Osteoblast (primary cell): ENCODE data around the gene TTC7B. TPM values are rescaled to one million over a fixed set of nuclear protein-coding genes. Genes with fewer than 3 reads are reported as not detected.
A peak's percentile ranks its signal among the peaks of the same experiment; 100 is the strongest.

ENCODE experiments used
- DNase-seq: peaks from one replicate; pipeline ENCODE4 v3.0.0; 2011; ENCODE audit warnings: low spot score, mixed read lengths; ENCODE audit not compliant: insufficient read length; ENCODE audit errors: missing footprints
- H2AFZ ChIP-seq: 2 replicates; pipeline ENCODE4 v1.6.0; 2011; ENCODE audit warnings: mild to moderate bottlenecking, low read length
- H3K27ac ChIP-seq: 2 replicates; pipeline ENCODE4 v1.5.1; 2011; ENCODE audit warnings: mild to moderate bottlenecking, low read depth, low read length, moderate library complexity
- H3K27me3 ChIP-seq: 2 replicates; pipeline ENCODE4 v1.6.0; 2012; ENCODE audit warnings: mild to moderate bottlenecking, control low read depth, inconsistent platforms, low read length, moderate library complexity; ENCODE audit not compliant: insufficient read depth
- H3K36me3 ChIP-seq: 2 replicates; pipeline ENCODE4 v1.5.1; 2011; ENCODE audit warnings: mild to moderate bottlenecking, low read length, control low read depth, moderate library complexity; ENCODE audit not compliant: insufficient read depth
- H3K4me1 ChIP-seq: 2 replicates; pipeline ENCODE4 v1.5.1; 2011; ENCODE audit warnings: mild to moderate bottlenecking, low read length, control low read depth, moderate library complexity; ENCODE audit not compliant: insufficient read depth
- H3K4me2 ChIP-seq: 2 replicates; pipeline ENCODE4 v1.6.0; 2011; ENCODE audit warnings: mild to moderate bottlenecking, low read length; ENCODE audit not compliant: insufficient read depth
- H3K4me3 ChIP-seq: fragments of 200-600 bp; sonication (generic); 3 replicates; pipeline ENCODE4 v1.5.1; 2012; ENCODE audit warnings: mild to moderate bottlenecking, low read length, inconsistent platforms; ENCODE audit not compliant: insufficient read depth
- H3K79me2 ChIP-seq: 2 replicates; pipeline ENCODE4 v1.6.0; 2012; ENCODE audit warnings: mild to moderate bottlenecking, low read length, control low read depth, inconsistent platforms; ENCODE audit not compliant: insufficient read depth
- H3K9me3 ChIP-seq: 2 replicates; pipeline ENCODE4 v1.5.1; 2011; ENCODE audit warnings: low read depth, low read length, control low read depth
- H4K20me1 ChIP-seq: 2 replicates; pipeline ENCODE4 v1.6.0; 2012; ENCODE audit warnings: mild to moderate bottlenecking, low read length, control low read depth; ENCODE audit not compliant: insufficient read depth
- CTCF ChIP-seq: IDR thresholded peaks from 2 replicates; pipeline ENCODE4 v1.5.1; 2011; ENCODE audit warnings: mild to moderate bottlenecking, low read depth, low read length, moderate library complexity; ENCODE audit errors: extremely low read depth
- total RNA-seq: library from RNA; depleted of rRNA; stranded (reverse); fragments of >200 nt; gene quantifications from 2 replicates; pipeline ENCODE4 v1.2.3, GENCODE V29; 2012

The TTC7B gene
- total RNA-seq, 1 donor, result 14.5 TPM

- no peak for DNase-seq
- TF ChIP-seq CTCF, result no peak
- no peaks in the 10 kb centered on the region for H3K4me1 ChIP-seq
- no peak overlapping the region for H2AFZ ChIP-seq
- no peaks in the 10 kb centered on the region for H4K20me1 ChIP-seq
- H3K4me2 ChIP-seq, result no peak overlapping the region
- no peaks in the 10 kb centered on the region for H3K79me2 ChIP-seq
- H3K27me3 ChIP-seq, result no peaks in the 10 kb centered on the region
- H3K36me3 ChIP-seq, result no peaks in the 10 kb centered on the region
- no peak overlapping the region for H3K27ac ChIP-seq
- H3K9me3 ChIP-seq, result no peaks in the 10 kb centered on the region
- H3K4me3 ChIP-seq, result no peak overlapping the region
Measured at GRCh38 chr14:90730206-90730766, 85.9 kb downstream of the TTC7B start.

GRCh38 chr14:90728951-90729350 lies 87.3 kb downstream of the TTC7B start:
- Histone ChIP-seq H3K9me3 (no peaks in the 10 kb centered on the region), H3K79me2 (no peaks in the 10 kb centered on the region), H2AFZ (no peak overlapping the region), H4K20me1 (no peaks in the 10 kb centered on the region), H3K4me3 (no peak overlapping the region), H3K4me2 (no peak overlapping the region), H3K27ac (no peak overlapping the region), H3K4me1 (no peaks in the 10 kb centered on the region), H3K27me3 (no peaks in the 10 kb centered on the region), H3K36me3 (no peaks in the 10 kb centered on the region)
- DNase-seq, result no peak
- no peak for TF ChIP-seq CTCF

- Histone ChIP-seq H3K9me3 (no peaks in the 10 kb centered on the region), H3K4me2 (no peak overlapping the region), H3K4me1 (no peaks in the 10 kb centered on the region), H3K4me3 (no peak overlapping the region), H3K27me3 (no peaks in the 10 kb centered on the region), H3K36me3 (no peaks in the 10 kb centered on the region), H4K20me1 (no peaks in the 10 kb centered on the region), H3K79me2 (no peaks in the 10 kb centered on the region), H2AFZ (no peak overlapping the region), H3K27ac (no peak overlapping the region)
- TF ChIP-seq CTCF, result no peak
- DNase-seq, result no peak
Measured at GRCh38 chr14:90727082-90727481, 89.1 kb downstream of the TTC7B start.

GRCh38 chr14:90726656-90727055 lies 89.6 kb downstream of the TTC7B start:
- no peaks in the 10 kb centered on the region for H3K9me3 ChIP-seq
- no peaks in the 10 kb centered on the region for H3K4me1 ChIP-seq
- H3K27me3 ChIP-seq, result no peaks in the 10 kb centered on the region
- H2AFZ ChIP-seq, result no peak overlapping the region
- no peaks in the 10 kb centered on the region for H4K20me1 ChIP-seq
- no peak overlapping the region for H3K4me3 ChIP-seq
- DNase-seq, result no peak
- H3K27ac ChIP-seq, result no peak overlapping the region
- H3K36me3 ChIP-seq, result no peaks in the 10 kb centered on the region
- H3K4me2 ChIP-seq, result no peak overlapping the region
- peak; percentile 37 for TF ChIP-seq CTCF
- no peaks in the 10 kb centered on the region for H3K79me2 ChIP-seq
